Lung (tissue), 12 donors: Measurements from ENCODE around the gene CASZ1. TPM values are rescaled to one million over a fixed set of nuclear protein-coding genes. Genes with fewer than 3 reads are reported as not detected.

ENCODE experiments used
- ATAC-seq: fragments of 200-7000 bp; cut with Tn5 transposase; one replicate; pipeline ENCODE4 v1.9.1; 2020; ENCODE audit warnings: moderate number of reproducible peaks; ENCODE audit not compliant: insufficient read depth, low FRiP score
- DNase-seq, 3 donors: peaks; one replicate each; pipeline ENCODE4 v3.0.0-alpha.2; 2013 to 2017
- H3K27ac ChIP-seq, 2 donors: one replicate each; pipeline ENCODE4 v1.5.1; 2013; ENCODE audit warnings: mild to moderate bottlenecking in 2 of 2, moderate library complexity in 2 of 2, control low read depth in 1 of 2, inconsistent platforms in 1 of 2, low read depth in 1 of 2, low read length in 1 of 2
- H3K27me3 ChIP-seq, 3 donors: one replicate each; pipeline ENCODE4 v1.5.1; 2013; ENCODE audit warnings: low read length in 2 of 3; ENCODE audit not compliant: control insufficient read depth in 3 of 3, insufficient read depth in 3 of 3
- H3K36me3 ChIP-seq, 4 donors: one replicate each; pipeline ENCODE4 v1.5.1; 2013; ENCODE audit warnings: low read length in 4 of 4, mild to moderate bottlenecking in 1 of 4, moderate library complexity in 1 of 4; ENCODE audit not compliant: control insufficient read depth in 4 of 4, insufficient read depth in 4 of 4
- H3K4me1 ChIP-seq, 5 donors: one replicate each; pipeline ENCODE4 v1.5.1; 2013; ENCODE audit warnings: low read length in 5 of 5, mild to moderate bottlenecking in 2 of 5, moderate library complexity in 1 of 5; ENCODE audit not compliant: control insufficient read depth in 5 of 5, insufficient read depth in 5 of 5
- H3K4me3 ChIP-seq: one replicate; pipeline ENCODE4 v1.5.1; 2013; ENCODE audit warnings: mild to moderate bottlenecking, control low read depth, moderate library complexity
- H3K9ac ChIP-seq, 2 donors: one replicate each; pipeline ENCODE4 v1.5.1; 2013; ENCODE audit warnings: low read length in 2 of 2, control low read depth in 1 of 2; ENCODE audit not compliant: insufficient read depth in 1 of 2
- H3K9me3 ChIP-seq, 4 donors: one replicate each; pipeline ENCODE4 v1.5.1; 2013; ENCODE audit warnings: low read length in 3 of 4, mild to moderate bottlenecking in 1 of 4, moderate library complexity in 1 of 4; ENCODE audit not compliant: control insufficient read depth in 4 of 4, insufficient read depth in 3 of 4
- WGBS, 2 donors: extraction: QIAGEN DNeasy Blood & Tissue Kit; methylation state at CpG; one replicate each; pipeline ENCODE4 v1.1.7; 2013; 5-methylcytosine and 5-hydroxymethylcytosine counted together
- polyA plus RNA-seq, 2 donors: library from polyadenylated mRNA; stranded (reverse); fragments of 200-250 nt; gene quantifications; one replicate each; pipeline ENCODE4 v1.2.1, GENCODE V29; 2013
- total RNA-seq, 2 donors: library from RNA; depleted of rRNA in 1 of 2; stranded (reverse); fragments of >200 nt in 1 of 2; gene quantifications; one replicate each; pipeline ENCODE4 v1.2.1, GENCODE V29; 2014 to 2021
- TF ChIP-seq, protein P1 (sequence below): IDR thresholded peaks from 2 replicates; pipeline ENCODE4 v1.5.1; 2012; ENCODE audit warnings: mild to moderate bottlenecking; ENCODE audit errors: control extremely low read depth, extremely low read depth
- donor health status: control.
- donor health status: control.
- donor health status: Bipolar disorder and iron deficiency.
- donor health status: healthy.
- donor health status: DM: yes; HTN: yes; CAD: no.

CASZ1 gene
- total and polyA plus RNA-seq, 4 donors, result 10.3 to 69.9 (median 40.5) TPM

DNA sequence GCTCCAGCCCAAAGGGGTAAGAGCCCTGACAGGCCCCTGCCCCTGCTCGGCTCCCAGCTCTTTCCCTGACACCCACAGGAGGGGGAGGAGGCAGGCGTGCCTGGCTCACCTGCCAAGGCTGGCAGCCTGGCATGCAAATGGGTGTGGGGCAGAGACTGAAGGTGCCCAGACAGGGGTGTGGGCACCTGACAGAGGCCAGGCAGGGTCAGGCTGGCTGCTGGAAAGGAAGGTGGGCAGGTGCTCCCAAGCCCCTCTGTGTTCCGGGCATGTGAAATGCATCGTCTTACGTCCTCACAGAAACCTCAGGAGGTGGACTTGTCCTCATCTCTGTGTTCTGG lies 19.4 kb upstream of the CASZ1 start:
- Histone ChIP-seq H3K4me1 (peaks cover 0 to 9% (median 0%) of the 10 kb centered on the region in 5 donors), H3K9ac (no peak overlapping the region), H3K27me3 (no peaks in the 10 kb centered on the region), H3K4me3 (no peak overlapping the region), H3K27ac (peak overlapping the region in 1 of 2 donors; percentile 26), H3K36me3 (no peaks in the 10 kb centered on the region), H3K9me3 (no peaks in the 10 kb centered on the region)
- WGBS, 2 donors, result 83 to 95% methylated on average over 5 of the region's 5 CpGs
- DNase-seq (no peak), ATAC-seq (peak; percentile 15)
- TF ChIP-seq, protein P1, sequence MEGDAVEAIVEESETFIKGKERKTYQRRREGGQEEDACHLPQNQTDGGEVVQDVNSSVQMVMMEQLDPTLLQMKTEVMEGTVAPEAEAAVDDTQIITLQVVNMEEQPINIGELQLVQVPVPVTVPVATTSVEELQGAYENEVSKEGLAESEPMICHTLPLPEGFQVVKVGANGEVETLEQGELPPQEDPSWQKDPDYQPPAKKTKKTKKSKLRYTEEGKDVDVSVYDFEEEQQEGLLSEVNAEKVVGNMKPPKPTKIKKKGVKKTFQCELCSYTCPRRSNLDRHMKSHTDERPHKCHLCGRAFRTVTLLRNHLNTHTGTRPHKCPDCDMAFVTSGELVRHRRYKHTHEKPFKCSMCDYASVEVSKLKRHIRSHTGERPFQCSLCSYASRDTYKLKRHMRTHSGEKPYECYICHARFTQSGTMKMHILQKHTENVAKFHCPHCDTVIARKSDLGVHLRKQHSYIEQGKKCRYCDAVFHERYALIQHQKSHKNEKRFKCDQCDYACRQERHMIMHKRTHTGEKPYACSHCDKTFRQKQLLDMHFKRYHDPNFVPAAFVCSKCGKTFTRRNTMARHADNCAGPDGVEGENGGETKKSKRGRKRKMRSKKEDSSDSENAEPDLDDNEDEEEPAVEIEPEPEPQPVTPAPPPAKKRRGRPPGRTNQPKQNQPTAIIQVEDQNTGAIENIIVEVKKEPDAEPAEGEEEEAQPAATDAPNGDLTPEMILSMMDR, result no peak

DNA sequence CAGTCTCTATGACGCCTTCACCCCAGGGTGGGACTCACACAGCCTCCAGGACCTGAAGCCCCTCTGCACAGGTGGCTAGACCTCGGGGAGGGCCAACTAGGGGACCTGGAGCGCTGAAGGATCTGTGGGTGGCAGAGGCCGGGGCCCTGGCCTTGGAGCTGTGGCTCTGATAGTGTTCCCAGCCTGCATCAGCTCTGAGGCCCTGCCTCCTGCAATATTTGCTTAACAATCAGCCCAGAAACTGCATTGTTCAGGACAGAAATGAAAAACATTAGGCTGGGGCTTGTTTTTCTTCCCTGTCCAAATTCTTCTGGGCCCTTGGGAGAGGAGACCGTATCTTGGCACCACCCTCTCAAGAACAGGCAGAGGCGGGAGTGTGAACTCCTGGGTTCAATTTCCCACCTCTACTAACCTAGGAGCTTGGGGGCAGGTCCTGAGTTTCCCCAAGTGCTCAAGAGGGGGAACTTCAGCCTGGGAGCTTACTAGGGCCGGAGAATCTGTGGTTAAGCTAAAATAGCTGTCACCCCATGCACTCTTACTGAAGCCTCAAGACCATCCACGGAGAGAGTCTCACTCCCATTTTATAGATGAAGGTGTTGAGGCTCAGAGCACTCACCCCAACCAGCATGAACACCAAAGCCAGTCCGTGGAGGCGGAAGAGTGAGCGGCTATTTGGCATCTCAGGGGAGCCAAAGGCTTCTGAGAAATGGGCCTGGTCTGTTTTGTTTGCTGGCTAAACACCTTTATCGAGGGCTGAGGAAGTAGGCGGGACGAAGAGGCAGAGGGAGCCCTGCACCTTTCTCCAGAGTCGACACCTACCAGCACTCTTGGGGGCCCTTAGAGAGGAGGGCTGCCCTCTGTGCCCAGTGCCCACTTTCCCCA lies 18.8 kb upstream of the CASZ1 start:
- H3K27me3 ChIP-seq, result no peaks in the 10 kb centered on the region
- H3K4me1 ChIP-seq, result peaks cover 0 to 9% (median 0%) of the 10 kb centered on the region in 5 donors
- no peak overlapping the region for H3K4me3 ChIP-seq
- WGBS, 2 donors, result 66 to 79% methylated on average over 15 of the region's 15 CpGs
- no peaks in the 10 kb centered on the region for H3K9me3 ChIP-seq
- TF ChIP-seq, protein P1, result no peak
- peak overlapping the region in 1 of 2 donors; percentile 26 for H3K27ac ChIP-seq
- no peak for ATAC-seq
- DNase-seq, result no peak
- no peak overlapping the region for H3K9ac ChIP-seq
- no peaks in the 10 kb centered on the region for H3K36me3 ChIP-seq

GRCh38 chr1:10814312-10814711 lies 17.9 kb upstream of the CASZ1 start:
- Histone ChIP-seq H3K9me3 (no peaks in the 10 kb centered on the region), H3K4me1 (peaks cover 0 to 9% (median 0%) of the 10 kb centered on the region in 5 donors), H3K4me3 (no peak overlapping the region), H3K9ac (no peak overlapping the region), H3K36me3 (no peaks in the 10 kb centered on the region), H3K27me3 (no peaks in the 10 kb centered on the region), H3K27ac (no peak overlapping the region)
- WGBS, 2 donors, result 93 to 96% methylated on average over 10 of the region's 10 CpGs
- TF ChIP-seq, protein P1, result no peak
- ATAC-seq (no peak), DNase-seq (no peak)
